Measurements from ENCODE around the gene LRP3.
"Not testable (repeated sequence)": the region's sequence is repeated elsewhere in the genome, so short reads cannot be mapped to it uniquely, and the experiment has no call there.

Gene LRP3, protein sequence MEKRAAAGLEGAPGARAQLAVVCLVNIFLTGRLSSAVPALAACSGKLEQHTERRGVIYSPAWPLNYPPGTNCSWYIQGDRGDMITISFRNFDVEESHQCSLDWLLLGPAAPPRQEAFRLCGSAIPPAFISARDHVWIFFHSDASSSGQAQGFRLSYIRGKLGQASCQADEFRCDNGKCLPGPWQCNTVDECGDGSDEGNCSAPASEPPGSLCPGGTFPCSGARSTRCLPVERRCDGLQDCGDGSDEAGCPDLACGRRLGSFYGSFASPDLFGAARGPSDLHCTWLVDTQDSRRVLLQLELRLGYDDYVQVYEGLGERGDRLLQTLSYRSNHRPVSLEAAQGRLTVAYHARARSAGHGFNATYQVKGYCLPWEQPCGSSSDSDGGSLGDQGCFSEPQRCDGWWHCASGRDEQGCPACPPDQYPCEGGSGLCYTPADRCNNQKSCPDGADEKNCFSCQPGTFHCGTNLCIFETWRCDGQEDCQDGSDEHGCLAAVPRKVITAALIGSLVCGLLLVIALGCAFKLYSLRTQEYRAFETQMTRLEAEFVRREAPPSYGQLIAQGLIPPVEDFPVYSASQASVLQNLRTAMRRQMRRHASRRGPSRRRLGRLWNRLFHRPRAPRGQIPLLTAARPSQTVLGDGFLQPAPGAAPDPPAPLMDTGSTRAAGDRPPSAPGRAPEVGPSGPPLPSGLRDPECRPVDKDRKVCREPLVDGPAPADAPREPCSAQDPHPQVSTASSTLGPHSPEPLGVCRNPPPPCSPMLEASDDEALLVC

DNA sequence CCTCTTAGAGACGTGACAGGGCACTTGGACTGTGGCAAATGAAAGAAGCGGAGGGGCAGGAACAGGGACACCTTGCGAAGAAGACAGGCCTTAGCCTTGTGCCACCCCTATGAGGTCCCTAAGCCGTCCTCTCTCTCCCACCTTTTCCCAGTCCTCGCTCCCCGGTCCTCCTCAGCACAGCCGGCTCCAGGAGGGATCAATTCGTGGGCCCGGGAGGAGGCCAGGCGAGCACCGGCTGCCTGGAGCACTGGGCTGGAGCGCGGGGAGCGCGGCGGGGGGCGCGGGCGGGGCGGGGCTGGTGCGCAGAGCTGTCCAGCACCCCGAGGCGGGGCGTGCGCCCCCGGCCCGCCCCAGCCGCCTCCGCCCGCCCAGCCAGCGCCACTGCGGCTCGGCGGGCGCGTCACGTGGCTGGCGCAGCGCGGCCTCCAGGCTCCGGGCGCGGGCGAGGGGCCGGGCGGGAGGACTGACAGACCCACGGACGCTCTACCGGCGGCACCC is at the start of gene LRP3:
LRP3 (plus strand) TSS at position 466 of the 498 bp plus-strand sequence. CDS start 456 bp downstream, outside the sequence.
- no peak for DNase-seq

GRCh38 chr19:33146209-33146608 is 47.9 kb upstream of the LRP3 start:
- DNase-seq, result no peak

DNA sequence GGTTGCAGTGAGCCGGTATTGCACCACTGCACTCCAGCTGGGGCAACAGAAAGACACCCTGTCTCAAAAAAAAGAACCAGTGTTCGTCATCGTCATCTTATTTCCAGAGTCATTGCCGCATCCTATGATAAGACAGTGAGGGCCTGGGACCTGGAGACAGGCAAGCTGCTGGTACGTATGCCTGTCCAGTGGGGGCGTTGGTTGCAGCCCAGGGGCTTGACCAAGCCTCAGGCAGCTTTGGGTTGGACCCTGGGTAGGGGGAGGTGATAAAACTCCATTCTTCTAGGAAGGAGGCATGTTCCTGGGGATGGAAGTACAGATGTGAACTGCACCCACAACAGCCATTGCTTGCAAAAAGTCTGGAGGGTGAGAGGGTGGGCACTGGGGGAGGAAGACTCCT is 46.6 kb upstream of the LRP3 start:
- no peak for DNase-seq

GRCh38 chr19:33150852-33151518 is 43.1 kb upstream of the LRP3 start:
- no peak for DNase-seq

GRCh38 chr19:33152176-33152575 is 42.0 kb upstream of the LRP3 start:
- no peak for DNase-seq

- DNase-seq, result not testable (repeated sequence)
These were observed 41.5 kb upstream of the LRP3 start for GRCh38 chr19:33152625-33153024.

DNA sequence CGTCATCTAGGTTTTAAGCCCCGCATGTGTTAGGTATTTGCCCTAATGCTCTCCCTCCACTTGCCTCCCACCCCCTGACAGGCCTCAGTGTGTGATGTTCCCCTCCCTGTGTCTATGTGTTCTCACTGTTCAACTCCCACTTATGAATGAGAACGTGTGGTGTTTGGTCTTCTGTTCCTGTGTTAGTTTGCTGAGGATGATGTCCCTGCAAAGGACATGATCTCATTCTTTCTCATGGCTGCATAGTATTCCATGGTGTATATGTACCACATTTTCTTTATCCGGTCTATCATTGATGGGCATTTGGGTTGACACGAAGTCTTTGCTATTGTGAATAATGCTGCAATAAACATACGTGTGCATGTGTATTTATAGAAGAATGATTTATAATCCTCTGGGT is 39.8 kb upstream of the LRP3 start:
- not testable (repeated sequence) for DNase-seq

DNA sequence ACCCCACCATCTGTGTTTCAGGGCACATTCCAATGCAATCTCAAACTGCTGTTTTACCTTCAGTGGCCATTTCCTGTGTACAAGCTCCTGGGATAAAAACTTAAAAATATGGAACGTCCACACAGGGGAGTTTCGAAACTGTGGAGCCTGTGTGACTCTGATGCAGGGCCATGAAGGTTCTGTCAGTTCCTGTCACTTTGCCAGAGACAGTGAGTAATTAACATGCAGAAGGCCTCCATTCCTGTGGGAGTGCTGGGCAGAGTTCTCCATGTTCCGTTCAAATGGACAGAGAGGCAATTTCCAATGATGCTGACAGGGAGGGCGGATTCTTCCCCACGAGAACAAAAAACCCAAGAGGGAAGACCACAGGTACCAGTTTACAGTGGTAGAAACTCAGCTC is 37.8 kb upstream of the LRP3 start:
- DNase-seq, result no peak

GRCh38 chr19:33157906-33158305 is 36.2 kb upstream of the LRP3 start:
- DNase-seq, result no peak

- no peak for DNase-seq
These were observed 35.8 kb upstream of the LRP3 start for GRCh38 chr19:33158365-33158764.

GRCh38 chr19:33159149-33159548 is 35.0 kb upstream of the LRP3 start:
- DNase-seq, result no peak

DNA sequence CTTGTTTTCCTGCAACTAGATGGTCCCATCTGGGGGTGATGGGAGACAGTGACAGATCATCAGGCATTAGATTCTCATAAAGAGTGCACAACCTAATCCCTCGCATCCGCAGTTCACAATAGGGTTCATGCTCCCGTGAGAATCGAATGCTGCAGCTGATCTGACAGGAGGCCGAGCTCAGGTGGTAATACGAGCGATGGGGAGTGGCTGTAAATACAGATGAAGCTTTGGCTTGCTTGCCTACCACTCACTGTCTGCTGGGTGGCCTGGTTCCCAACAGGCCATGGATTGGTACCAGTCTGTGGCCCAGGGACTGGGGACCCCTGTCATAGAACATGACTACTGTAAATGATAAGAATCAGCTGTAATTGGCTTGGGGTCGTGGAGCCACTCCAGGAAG is 34.2 kb upstream of the LRP3 start:
- DNase-seq, result no peak

DNA sequence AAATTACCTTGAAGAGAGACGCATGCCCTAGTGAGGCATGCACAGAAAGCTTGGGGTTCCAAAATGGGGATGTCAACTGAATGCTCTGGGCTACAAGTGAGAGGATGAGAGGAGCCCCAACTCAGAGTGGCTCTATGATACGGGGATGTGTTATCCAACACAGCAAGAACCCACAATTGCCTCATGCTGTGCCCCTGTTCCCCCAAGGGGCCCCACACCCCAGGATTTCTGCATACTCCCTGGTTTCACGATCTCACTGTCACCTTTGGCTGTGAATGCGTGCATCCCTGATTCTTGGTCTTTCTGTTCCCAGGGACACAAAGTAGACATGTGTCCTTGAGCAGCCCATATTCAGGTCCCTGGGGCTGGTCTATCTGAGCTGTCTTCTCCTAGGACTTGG is 32.9 kb upstream of the LRP3 start:
- DNase-seq, result no peak

- DNase-seq, result no peak
These were observed 30.6 kb upstream of the LRP3 start for GRCh38 chr19:33163481-33163880.

DNA sequence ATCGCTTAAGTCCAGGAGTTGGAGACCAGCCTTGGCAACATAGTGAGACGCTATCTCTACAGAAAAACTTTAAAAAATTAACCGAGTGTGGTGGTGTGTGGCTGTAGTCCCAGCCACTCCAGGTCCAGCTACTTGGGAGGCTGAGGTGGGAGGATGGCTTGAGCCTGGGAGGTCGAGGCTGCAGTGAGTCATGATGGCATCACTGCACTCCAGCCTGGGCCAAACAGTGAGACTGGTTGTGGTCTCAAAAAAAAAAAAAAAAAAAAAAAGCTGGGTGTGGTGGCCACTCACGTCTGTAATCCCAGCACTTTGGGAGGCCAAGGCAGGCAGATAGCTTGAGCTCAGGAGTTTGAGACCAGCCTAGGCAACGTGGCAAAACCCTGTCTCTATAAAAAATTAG is 28.1 kb upstream of the LRP3 start:
- DNase-seq, result not testable (repeated sequence)

- no peak for DNase-seq
These were observed 26.7 kb upstream of the LRP3 start for GRCh38 chr19:33167438-33167837.

DNA sequence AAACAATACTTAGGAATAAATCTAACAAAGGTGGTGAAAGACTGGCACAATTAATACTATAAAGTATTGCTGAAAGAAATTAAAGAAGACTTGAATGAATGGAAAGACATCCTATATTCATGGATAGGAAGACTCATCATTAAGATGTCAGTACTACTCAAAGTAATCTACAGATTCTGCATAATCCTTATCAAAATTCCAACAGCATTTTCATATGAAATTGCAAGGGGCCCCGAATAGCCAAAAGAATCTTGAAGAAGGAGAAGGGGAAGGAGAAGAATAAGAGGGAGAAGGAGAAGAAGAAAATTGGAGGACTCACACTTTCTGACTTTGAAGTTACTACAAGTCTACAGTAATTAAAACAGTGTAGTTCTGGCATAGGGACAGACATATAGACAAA is 25.6 kb upstream of the LRP3 start:
- DNase-seq, result no peak

DNA sequence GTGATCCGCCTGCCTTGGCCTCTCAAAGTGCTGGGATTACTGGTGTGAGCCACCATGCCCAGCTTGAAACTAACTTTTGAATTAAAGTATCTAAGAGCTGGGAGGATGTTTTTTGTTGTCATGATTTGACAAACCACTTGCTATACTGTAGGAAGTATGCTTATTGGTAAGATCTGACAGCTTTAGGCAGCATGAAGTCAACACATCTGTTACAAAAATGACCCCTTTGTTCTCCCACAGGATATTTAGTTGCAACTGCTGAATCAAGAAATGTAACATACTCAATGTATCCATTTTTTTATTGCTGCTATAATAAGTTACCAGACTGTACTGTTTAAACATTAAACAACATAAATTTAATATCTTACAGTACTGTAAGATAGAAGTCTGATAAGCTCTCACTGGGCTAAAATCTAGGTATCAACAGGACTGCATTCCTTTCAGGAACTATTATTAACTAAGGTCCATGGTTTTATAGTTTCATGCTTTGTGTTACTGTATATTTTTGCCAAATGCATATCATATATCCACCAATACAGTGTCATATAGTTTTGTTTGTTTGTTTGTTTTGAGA is 22.8 kb upstream of the LRP3 start:
- no peak for DNase-seq

DNA sequence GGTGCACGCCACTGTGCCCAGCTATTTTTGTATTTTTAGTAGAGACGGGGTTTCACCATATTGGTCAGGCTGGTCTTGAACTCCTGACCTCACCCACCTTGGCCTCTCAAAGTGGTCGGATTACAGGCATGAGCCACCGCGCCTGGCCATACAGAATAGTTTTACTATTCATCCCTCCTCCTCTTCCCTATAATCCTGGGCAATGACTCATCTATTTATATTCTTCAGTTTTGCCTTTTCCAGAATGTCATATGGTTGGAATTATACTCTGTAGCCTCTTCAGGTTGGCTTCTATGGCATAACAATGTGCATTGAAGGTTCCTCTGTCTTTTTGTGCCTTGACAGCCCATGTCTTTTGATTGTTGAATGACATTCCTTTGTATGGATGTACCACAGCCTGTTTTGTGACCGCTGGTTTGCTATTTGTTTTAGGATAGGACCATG is 22.2 kb upstream of the LRP3 start:
- no peak for DNase-seq

GRCh38 chr19:33174186-33174585 is 19.9 kb upstream of the LRP3 start:
- no peak for DNase-seq

DNA sequence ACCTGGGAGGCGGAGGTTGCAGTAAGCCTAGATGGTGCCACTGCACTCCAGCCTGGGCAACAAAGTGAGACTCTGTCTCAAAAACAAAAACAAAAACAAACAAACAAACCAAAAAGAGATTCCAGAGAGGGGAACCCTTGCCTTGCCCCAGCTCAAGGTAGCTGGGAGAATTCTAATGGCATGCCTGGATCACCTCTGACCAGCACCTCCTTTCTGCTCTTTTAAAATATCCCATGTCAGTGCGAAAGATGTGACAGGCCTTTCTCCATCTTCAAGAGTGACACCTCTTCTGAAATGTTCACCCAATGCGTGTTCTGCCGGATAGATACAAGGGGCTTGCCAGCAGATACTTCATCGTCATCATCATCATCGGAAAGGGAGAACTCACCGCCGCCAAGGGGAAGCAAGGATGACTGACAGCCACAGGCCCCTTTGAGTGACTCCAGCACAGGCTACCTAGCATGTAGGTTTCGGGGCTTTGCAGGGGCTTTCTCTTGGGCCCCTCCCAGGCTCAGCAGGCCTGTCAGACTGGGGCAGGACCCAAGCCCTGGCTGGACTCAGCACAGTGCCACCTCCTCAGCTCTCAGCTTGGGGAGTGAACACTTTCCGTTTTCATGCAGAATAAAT is 18.9 kb upstream of the LRP3 start:
- DNase-seq, result no peak

DNA sequence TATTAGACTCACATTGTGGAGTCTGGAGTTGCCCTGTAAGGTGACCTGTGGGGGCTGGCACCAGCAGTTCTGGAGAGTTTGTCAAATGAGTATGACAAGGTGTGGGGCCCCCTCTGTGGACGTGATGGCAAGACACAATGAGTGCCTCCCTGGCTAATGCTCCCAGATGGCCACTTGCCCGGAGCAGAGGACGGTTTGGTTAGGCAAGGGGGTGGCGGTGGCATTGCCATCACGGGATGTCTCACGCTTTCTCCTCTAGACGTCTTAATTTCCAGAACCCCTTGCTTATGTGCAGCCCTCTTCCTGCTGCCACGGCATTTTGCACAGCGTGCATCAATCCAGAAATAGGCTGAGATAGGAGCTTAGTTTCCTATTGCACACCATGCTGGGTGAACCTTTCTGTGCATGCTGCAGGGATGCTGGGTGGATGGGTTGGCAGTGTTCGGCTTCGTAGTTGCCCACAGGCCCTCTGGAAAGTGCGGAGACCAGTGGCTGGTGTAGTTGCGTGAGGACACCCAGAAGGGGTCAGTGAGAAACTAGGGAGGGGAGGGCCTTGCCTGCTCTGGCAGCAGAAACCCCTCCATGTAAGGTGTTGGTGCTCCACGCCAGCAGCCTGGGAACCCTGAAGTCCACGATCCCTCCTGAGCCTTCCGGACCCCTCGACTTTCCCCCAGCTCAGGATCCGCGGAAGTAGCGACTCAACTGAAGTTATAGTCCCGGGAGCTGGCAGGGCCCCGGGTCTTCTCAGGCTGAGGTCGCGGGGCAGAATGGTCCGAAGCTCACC is 18.1 kb upstream of the LRP3 start:
- DNase-seq, result no peak
